ENCODE measurements around the gene SLC9A5.

The SLC9A5 gene

DNA sequence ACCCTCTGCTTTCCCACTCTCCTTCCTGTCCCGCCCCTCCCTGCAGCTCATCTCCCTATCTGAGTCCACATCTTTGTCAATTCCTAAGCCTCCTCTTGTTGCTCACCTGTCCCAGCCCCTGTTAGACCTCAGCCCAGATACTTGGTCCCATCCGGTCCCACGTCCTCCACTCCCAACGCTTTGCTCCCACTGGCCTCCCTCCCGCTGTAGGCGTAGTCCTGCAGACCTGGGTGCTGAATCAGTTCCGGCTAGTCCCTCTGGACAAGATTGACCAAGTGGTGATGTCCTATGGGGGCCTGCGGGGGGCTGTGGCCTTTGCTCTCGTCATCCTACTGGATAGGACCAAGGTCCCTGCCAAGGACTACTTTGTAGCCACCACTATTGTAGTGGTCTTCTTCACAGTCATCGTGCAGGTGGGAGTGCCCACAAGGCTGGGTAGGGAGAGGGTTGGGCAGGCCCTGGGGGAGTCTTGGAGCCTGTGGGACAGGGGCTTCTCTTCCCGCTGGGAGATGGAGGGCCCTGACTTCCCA is 8.0 kb downstream of the SLC9A5 start:
- DNase-seq (ENCODE audit: low read depth in 1 of 2, low spot score in 1 of 2), result no peak

DNA sequence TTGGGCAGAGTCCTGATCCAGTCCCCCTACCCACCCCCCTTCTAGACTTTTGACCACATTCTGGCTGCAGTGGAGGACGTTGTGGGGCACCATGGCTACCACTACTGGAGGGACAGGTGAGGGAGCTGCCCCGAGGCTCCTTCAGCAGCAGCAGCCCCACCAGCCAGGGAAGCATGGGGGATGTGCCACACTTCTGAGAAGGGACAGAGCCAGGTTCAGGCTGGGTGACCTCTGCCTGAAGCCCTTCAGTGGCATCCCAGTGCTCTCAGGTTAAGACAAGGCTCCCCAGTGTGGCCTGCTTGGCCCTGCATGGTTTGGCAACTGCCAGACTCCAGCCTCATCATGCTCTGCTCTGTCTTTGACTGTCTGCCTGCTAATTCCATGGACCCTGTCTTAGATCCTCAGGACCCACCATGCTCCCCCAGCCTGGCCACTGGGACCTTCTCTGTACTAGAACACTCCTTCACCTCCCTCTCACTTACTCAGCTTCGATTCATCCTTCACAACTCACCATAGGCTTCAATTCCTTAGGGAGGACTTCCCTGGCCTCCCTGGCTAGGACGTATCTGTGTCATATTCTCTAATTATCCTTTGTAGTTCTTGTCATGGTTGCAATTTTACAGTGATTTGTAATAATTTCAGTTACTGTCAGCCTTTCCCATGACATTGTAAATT is 8.8 kb downstream of the SLC9A5 start:
- DNase-seq (ENCODE audit: low read depth in 1 of 2, low spot score in 1 of 2), result no peak

DNA sequence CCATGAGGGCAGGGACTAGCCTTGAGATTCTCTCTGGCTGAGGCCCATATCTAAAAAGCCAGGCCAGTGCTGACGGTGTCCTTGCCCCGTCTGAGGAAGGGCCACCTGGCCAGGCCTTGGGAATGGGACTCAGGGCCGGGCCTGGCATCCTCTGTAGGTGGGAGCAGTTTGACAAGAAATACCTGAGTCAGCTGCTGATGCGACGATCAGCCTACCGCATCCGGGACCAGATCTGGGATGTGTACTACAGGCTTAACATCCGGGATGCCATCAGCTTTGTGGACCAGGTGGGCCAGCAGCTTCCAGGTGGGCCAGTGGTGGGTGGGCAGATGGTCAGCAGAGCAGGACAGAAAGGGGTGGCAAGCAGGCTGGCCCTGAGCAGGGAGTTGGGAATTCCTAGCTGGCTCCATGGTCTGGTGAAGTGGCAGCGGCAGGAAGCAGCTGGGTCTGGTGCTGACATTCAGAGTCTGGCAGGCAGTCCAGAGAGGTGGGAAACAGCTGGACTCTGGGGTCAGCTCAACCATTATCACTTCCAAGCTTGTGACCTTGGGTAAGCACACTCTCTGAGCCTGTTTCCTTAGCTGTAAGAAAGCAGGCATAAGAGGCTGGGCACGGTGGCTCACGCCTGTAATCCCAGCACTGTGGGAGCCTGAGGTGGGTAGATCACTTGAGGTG is 9.5 kb downstream of the SLC9A5 start:
- DNase-seq (ENCODE audit: low read depth in 1 of 2, low spot score in 1 of 2), result no peak

DNA sequence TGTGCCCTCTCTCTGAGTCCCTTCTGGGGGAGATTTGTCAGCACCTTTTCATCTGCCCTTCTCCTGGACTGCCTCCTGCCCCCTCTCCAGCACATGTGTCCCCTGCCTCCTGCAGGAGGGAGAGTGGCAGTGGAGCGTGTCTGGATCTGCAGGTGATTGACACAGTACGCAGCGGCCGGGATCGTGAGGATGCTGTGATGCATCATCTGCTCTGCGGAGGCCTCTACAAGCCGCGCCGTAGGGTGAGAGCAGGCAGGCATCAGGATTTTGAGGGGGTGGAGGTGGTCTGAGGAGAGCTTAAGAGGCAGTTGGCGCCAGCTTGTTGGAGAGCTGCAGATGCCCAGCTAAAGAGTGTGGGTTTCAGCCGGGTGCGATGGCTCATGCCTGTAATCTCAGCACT is 10.9 kb downstream of the SLC9A5 start:
- DNase-seq (ENCODE audit: low read depth in 1 of 2, low spot score in 1 of 2), result no peak

DNA sequence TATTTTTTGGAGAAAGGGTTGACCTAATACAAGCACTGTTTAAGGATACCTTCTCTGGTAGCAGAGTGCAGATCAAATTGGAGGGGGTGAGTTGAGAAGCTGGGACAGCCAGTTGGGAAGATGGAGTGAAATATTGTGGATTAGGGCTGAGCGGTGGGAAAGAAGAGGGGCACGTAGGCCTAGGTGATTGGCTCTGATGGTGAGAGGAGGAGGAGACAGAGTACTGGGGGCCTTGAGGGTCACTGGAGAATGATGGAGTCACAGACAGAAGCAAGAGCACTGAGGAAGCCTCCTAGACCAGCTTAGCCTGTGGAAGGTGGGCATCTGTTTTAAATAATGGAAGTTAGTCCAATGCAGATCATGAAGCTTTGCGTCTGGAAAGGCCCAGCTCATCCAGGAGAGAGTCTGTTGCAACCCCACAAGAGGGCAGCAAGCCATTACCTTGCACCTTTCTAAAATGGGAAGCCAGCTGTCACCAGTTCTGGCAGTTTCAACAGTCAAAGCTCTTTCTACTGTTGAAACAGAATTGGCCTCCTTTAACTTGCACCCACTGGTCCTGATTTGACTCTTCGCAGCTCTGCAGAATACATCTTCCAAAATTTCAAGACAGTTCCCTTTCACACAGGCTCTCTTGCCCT is 11.8 kb downstream of the SLC9A5 start:
- no peak for DNase-seq (ENCODE audit: low read depth in 1 of 2, low spot score in 1 of 2)

DNA sequence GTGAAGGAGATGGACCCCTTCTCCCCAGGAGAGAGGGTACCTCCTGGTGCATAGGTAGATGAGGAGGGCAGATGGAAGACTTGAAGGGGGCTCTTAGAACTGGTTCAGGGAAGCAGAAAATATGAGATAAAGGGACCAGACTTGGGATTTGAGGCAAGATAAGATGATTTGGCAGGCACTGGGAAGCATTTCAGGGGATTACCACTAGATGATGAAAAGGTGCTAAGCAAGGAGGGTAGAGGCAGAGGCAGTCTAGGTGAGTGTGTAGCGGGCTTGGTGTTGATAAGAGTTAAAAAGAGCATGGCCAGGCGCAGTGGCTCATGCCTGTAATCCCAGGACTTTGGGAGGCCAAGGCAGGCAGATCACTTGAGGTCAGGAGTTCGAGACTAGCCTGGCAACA is 14.4 kb downstream of the SLC9A5 start:
- no peak for DNase-seq (ENCODE audit: low read depth in 1 of 2, low spot score in 1 of 2)

DNA sequence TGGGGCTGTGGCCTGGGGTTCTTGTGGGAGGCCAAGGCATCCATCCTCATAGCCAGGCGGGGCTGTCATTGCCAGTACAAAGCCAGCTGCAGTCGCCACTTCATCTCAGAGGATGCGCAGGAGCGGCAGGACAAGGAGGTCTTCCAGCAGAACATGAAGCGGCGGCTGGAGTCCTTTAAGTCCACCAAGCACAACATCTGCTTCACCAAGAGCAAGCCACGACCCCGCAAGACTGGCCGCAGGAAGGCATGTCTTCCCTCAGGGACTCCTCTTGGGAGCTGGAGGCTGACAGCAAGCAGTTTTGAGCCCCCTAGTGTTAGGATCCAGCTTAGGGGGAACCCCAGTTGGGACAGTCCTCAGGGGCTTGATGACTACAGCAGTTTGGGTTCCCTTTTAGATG is 15.5 kb downstream of the SLC9A5 start:
- DNase-seq (ENCODE audit: low read depth in 1 of 2, low spot score in 1 of 2), result no peak

DNA sequence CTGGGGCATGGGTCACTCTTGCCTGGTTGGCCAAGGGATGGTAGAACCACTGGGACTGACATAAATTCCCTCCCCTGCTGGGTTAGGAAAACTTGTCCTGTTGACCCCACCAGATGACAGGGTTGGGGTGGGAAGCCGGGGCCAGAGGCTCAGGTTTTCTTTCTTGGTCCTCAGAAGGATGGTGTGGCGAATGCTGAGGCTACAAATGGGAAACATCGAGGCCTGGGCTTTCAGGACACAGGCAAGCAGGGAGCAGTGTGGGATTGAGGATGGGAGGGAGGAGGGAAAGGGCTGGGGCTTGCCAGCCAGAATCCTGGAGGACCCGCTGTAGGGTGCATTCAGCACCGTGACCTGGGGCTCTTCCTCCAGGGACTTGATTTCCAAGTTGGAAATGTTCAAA is 16.1 kb downstream of the SLC9A5 start:
- no peak for DNase-seq (ENCODE audit: low read depth in 1 of 2, low spot score in 1 of 2)

DNA sequence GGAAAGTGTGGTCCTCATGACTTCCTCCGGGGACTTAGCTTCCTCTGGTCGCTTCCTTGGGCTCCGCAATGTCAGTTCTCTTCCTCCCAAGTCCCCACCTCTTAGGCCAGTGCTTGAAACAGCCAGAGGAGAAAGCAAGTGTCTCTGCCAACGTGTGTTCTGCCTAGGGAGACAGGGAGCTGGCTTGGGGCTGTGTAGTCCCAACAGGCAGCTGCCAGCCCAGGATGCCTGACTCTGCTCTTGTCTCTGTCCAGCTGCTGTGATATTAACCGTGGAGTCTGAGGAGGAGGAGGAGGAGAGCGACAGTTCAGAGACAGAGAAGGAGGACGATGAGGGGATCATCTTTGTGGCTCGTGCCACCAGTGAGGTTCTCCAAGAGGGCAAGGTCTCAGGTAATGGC is 17.1 kb downstream of the SLC9A5 start:
- DNase-seq (ENCODE audit: low read depth in 1 of 2, low spot score in 1 of 2), result no peak

DNA sequence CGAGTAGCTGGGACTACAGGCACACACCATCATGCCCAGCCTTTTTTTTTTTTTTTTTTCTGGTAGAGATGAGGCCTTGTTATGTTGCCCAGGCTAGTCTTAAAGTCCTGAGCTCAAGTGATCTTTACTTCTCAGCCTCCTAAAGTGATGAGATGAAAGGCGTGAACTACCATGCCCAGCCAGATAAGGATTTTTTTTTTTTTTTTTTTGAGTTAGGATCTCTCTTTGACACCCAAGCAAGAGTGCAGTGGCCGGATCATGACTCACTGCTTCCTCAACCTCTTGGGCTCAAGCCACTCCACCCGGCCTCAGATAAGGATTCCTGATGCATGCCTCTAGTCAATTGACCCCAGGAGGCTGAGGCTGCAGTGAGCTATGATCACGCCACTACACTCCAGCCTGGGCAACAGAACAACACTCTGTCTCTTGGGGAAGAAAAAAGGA is 19.4 kb downstream of the SLC9A5 start:
- DNase-seq (ENCODE audit: low read depth in 1 of 2, low spot score in 1 of 2), result no peak

DNA sequence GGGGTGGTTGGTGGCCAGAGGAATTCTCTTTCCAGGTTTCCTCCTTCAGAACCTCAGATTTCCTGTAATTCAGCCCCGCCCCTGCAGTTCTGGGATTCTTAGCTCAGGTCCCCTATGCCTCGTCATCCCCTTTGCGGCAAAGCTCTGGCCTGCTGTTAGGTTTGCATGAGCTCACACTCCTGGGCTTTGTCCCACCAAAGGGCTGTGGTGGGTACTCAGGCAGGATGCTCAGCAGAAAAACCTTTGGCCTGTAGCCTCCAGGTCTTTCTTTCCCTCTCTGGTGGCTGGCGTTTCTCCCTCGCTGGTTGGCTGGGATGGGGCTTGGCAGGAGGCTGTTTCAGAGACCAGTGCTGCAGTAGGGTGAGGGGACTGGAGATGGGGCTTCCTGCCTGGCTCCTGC is 21.0 kb downstream of the SLC9A5 start:
- DNase-seq (ENCODE audit: low read depth in 1 of 2, low spot score in 1 of 2), result no peak

DNA sequence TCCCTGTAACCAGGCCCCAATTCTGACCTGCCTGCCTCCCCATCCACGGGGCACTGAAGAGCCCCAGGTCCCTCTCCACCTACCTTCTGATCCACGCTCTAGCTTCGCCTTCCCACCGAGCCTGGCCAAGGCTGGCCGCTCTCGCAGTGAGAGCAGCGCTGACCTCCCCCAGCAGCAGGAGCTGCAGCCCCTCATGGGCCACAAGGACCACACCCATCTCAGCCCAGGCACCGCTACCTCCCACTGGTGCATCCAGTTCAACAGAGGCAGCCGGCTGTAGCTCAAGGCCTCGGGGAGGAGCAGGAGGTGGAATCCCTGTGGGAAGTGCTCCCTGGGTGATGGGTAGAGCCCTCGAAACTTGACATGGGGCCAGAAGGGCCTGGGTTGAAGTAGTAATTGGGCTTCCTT is 22.2 kb downstream of the SLC9A5 start:
- DNase-seq (ENCODE audit: low read depth in 1 of 2, low spot score in 1 of 2), result no peak

DNA sequence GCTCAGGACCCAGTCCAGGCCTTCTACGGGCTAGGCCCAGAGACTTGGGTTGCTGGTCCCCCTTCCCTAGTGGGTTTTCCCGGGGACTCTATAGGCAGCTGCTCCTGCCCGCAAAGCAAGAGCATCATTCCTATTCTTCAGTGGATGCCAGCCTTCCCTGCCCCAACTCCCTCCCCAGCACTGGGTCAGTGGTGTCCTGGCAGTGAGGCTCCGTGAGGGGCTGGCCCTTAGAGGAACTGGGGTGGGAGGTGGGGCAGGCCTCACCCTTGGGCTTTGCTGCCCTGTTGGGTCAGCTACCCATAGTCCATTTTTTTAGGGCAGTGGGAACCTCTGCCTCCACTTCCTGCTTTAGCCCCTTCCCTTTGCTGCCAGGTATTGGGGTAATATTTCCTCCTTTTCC is 22.7 kb downstream of the SLC9A5 start:
- DNase-seq (ENCODE audit: low read depth in 1 of 2, low spot score in 1 of 2), result no peak

DNA sequence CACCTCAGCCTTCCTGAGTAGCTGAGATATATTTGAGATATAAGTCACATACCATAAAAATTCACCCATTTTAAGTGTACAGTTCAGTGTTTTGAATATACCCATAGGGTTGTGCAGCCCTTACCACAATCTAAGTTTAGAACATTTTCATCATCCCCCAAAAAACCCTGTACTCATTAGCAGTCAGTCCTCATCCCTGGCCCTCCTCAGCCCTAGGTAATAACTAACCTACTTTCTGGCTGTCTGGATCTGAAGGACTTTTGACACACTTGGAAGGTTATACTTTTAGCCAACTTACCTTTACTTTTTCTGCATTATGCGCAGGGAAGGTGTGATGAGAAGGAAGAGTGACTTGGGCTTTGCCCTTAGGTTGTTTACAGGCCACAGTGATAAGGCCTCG is 26.5 kb downstream of the SLC9A5 start:
- DNase-seq (ENCODE audit: low read depth in 1 of 2, low spot score in 1 of 2), result no peak

DNA sequence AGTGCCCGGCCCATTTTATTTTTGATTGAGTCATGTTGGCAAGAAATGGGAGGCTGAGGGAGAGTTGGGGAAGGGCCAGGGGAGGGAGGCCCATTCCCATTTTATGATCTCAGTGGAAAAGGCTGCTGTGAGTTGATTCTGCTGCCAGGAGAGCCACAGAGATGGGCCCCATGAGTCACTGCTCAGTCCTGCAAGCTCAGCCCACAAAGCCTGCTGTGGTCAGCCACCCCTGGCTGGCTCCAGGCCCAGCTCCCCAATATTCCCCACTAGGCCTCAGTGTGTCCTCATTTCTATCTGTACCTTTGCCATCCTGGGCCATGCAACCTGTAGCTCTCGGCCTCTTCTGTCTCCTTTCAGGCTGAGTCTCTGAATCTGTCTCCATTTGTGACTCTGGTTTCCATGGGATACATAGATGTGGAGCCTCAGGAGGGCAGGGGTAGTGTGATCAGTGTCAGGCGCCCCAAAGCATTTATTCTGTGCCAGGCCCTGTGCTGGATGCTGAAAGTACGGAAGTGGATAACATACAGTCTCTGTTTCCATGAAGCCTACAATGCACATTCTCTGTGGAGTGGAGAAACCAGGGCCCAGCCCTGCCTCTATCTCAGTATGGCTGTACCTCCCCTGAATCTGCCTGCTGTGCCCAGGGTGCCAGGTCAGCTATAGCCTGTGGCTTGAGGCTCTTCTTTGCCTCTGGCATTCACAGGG is 28.7 kb downstream of the SLC9A5 start:
- no peak for DNase-seq (ENCODE audit: low read depth in 1 of 2, low spot score in 1 of 2)

DNA sequence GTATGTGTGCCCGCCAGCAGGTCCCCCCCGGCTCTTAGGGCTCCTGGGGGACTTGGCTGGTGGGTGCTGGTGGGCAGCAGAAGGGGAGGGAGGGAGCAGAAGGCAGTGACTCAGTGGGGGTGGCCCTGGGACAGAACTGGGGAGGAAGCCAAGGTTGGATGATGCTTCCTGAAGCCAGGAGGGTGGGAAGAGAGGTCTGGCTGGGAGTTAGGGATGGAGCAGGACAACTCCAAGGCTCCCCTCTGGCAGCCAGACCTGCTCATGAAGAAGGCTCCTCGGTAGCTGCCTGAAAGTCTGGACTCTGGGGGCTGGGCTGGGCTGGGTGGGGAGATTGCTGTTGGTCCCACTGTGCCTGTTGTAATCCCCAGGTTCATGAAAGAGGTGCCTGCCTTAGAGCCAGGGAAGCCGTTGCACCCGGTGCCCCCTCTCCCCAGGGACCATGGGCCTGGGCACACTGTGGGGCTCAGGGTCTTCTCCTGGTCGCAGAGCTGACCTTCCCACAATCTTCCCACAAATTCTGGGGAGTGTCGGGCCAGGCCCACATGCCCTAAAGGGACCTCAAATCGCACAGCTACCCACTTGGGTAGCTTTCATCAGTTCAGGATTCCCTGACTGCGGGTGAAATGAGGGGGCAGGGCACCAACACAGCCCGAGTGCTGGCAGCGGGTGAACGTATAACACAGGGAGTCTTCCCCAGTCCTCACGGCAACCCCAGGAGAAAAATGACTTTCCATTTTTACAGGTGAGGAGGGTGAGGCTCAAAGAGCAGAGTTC is 29.4 kb downstream of the SLC9A5 start:
- no peak for DNase-seq (ENCODE audit: low read depth in 1 of 2, low spot score in 1 of 2)

DNA sequence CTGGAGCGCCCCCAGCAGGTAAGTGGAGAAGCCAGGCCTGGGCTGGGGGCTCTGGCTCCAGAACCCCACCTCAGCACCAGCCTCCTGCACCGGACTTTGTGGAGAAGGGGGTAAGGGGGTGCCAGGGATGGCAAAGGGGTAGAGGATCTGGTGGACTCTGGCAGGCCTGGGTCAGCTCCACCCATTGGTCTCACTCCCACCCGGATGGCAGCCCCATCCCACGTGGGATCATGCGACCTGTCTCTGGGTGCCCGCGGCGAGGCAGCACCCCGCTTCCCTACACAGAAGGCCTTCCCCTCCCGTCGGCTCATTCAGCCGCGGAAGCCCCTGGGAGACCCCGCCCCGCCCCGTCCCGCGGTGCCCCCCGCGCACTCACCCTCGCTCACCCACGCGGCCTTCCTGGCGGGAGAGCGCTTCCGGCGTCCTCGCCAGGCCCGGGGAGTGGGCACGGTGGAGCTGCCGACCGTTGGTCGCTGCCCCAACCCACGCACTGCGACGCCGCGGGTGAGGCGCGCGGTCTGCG is 30.1 kb downstream of the SLC9A5 start:
- DNase-seq (ENCODE audit: low read depth in 1 of 2, low spot score in 1 of 2), result no peak

DNA sequence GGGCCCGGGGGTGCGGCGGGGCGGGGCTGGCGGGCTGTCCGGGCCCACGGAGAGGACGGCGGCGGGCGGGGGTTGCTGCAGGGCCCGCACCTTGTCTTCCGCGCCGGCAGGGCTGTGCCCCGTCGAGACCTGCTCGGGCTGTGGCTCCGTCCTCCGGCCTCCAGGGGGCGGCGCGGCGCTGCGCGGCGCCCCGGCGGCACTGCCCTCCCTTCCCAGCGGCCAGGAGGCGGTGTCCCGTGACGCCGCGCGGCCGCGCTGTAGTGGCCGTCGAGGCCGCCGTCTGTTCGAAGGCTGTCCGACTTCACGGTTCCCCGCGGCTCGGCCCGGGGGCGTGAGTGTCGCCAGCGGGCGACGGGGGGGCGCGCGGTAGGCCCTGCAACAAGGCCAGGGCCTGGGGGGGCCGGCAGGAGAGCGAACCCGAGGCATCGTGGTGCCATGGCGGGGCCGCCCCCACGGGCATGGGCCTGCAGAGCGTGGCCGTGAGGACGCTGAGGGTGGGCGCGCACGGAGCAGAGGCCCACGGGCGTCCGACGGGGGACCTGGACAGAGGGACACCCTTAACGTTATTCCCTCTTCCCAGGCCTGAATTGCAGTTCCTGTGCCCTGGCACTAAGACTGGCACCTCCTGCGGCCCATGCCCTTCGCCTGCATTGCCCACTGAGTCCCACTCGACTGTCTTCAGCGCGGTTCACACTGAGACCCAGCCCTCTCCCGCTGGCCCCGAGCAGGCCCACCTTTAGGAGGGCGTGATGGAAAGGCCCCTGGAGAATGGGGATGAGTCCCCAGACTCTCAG is 30.7 kb downstream of the SLC9A5 start, which contains the start of gene PLEKHG4:
Gene PLEKHG4, plus strand, starts transcription at position 237 of the 794 bp plus-strand sequence. Its CDS starts 513 bp downstream, at position 750.
- DNase-seq (ENCODE audit: low read depth in 1 of 2, low spot score in 1 of 2), result peak; percentile 54 to 78

DNA sequence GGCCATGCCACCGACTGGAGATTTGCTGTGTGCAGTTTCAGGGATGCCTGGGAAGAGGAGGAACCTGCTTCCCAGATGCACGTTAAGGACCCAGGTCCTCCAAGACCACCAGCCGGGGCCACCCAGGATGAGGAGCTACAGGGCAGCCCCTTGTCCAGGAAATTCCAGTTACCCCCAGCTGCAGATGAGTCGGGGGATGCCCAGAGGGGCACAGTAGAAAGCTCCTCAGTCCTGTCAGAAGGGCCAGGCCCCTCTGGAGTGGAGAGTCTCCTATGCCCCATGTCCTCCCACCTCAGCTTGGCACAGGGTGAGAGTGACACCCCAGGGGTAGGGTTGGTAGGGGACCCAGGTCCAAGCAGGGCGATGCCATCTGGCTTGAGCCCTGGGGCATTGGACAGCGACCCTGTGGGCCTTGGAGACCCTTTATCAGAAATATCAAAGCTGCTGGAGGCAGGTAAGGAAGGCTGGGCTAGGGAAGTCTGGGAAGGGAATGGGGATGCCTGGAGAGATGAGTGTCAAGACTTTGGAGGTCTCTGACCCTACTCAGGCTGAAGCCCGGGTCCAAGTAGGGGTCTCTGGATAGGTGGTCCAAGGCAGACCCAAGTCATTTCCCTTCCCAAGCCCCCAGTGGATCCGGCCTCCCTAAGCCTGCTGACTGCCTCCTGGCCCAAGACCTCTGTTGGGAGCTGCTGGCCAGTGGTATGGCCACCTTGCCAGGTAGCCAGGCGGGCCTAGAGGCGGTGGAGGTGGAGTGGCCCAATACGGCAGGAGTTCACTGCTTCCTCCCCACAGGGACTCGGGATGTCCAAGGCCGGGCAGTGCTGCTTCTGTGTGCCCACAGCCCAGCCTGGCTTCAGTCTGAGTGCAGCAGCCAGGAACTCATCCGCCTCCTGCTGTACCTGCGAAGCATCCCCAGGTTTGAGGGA is 31.6 kb downstream of the SLC9A5 start:
- no peak for DNase-seq (ENCODE audit: low read depth in 1 of 2, low spot score in 1 of 2)
